HepG2 (cell line): ENCODE measurements around the gene TNK1. TPM values are rescaled to one million over a fixed set of nuclear protein-coding genes. Genes with fewer than 3 reads are reported as not detected.

Experiments
- ATAC-seq: fragments of 200-7000 bp; cut with Tn5 transposase; 3 replicates; pipeline ENCODE4 v1.9.1; 2020; ENCODE audit warnings: mild to moderate bottlenecking, moderate library complexity
- BruUV-seq: library from RNA; stranded (reverse); fragments of 400-500 nt; replicated peaks from 2 replicates; lab custom pipeline; 2021; lab: Mats Ljungman, UMichigan
- CTCF ChIA-PET: fragments of 300-600 bp; formaldehyde crosslinking; extraction: SDS; loops from one replicate; lab custom pipeline; 2021; ENCODE audit warnings: low total read pairs, inconsistent platforms, low intra/inter-chr PET ratio; lab: Yijun Ruan, JAX
- POLR2A ChIA-PET: fragments of 350-600 bp; sonication (Branson Sonifier 250); formaldehyde crosslinking; loops from one replicate; lab custom pipeline; 2020; ENCODE audit warnings: antibody characterized with exemption, inconsistent platforms; lab: Yijun Ruan, JAX
- DNase-seq: peaks from one replicate; pipeline ENCODE4 v3.0.0-alpha.2; 2015; ENCODE audit warnings: low spot score
- FAIRE-seq: peaks from 3 replicates; lab custom pipeline; 2011; peaks lifted over from hg19 to GRCh38; lab: Jason Lieb, UNC
- H2AFZ ChIP-seq: one replicate; pipeline ENCODE4 v1.6.1; 2011; ENCODE audit warnings: low read length, inconsistent platforms
- H3K27ac ChIP-seq: fragments of 300-600 bp; 3 replicates; pipeline ENCODE4 v1.8.0; 2011; ENCODE audit warnings: mixed run types, mild to moderate bottlenecking, mixed read lengths, low read length, inconsistent platforms; ENCODE audit not compliant: insufficient read depth; ENCODE audit errors: extremely low read length
- H3K27me3 ChIP-seq, 2 experiments: fragments of 200-600 bp in 1 of 2; 2 replicates in 1 of 2; 3 replicates in 1 of 2; pipeline versions ENCODE4 v1.6.0 to v1.8.0; 2011; ENCODE audit warnings: low read length in 2 of 2, mild to moderate bottlenecking in 2 of 2, moderate library complexity in 2 of 2, inconsistent platforms in 1 of 2; ENCODE audit not compliant: insufficient read depth in 2 of 2, control insufficient read depth in 1 of 2
- H3K36me3 ChIP-seq, 2 experiments: fragments of 200-600 bp in 1 of 2; replicated peaks in 1 of 2; 2 replicates in 1 of 2; 3 replicates in 1 of 2; pipeline versions ENCODE4 v1.5.1 to v1.8.0; 2011; ENCODE audit warnings: low read length in 2 of 2, inconsistent platforms in 1 of 2; ENCODE audit not compliant: insufficient read depth in 2 of 2, control insufficient read depth in 1 of 2
- H3K4me1 ChIP-seq: 2 replicates; pipeline ENCODE4 v1.5.1; 2012; ENCODE audit warnings: low read length, inconsistent platforms; ENCODE audit not compliant: insufficient read depth
- H3K4me2 ChIP-seq: 2 replicates; pipeline ENCODE4 v1.6.0; 2011; ENCODE audit warnings: low read depth, low read length, inconsistent platforms
- H3K4me3 ChIP-seq, 3 experiments: fragments of 200-600 bp in 1 of 3; sonication (generic), shearing (Covaris generic) in 1 of 3; replicated peaks in 1 of 3; 2 replicates each; pipeline ENCODE4 v1.5.1; 2011 to 2016; ENCODE audit warnings: low read length in 3 of 3, inconsistent platforms in 2 of 3, low read depth in 2 of 3, mild to moderate bottlenecking in 2 of 3, control low read depth in 1 of 3, mixed read lengths in 1 of 3; ENCODE audit not compliant: insufficient read depth in 1 of 3
- H3K79me2 ChIP-seq: one replicate; pipeline ENCODE4 v1.6.1; 2011; ENCODE audit warnings: low read length, inconsistent platforms; ENCODE audit not compliant: insufficient read depth
- H3K9ac ChIP-seq: 2 replicates; pipeline ENCODE4 v1.6.0; 2011; ENCODE audit warnings: mild to moderate bottlenecking, low read depth, low read length, inconsistent platforms; ENCODE audit not compliant: insufficient read depth
- H3K9me3 ChIP-seq: 2 replicates; pipeline ENCODE4 v1.5.1; 2012; ENCODE audit warnings: mild to moderate bottlenecking, low read length
- H4K20me1 ChIP-seq: 2 replicates; pipeline ENCODE4 v1.6.0; 2011; ENCODE audit warnings: inconsistent platforms, mild to moderate bottlenecking, low read length, moderate library complexity; ENCODE audit not compliant: insufficient read depth
- AHR ChIP-seq: IDR thresholded peaks from 2 replicates; pipeline ENCODE4 v1.6.1; 2018; ENCODE audit warnings: missing genetic modification reagents, missing compliant biosample characterization
- CC2D1A ChIP-seq: sonication (generic); formaldehyde crosslinking; IDR thresholded peaks from 2 replicates; pipeline ENCODE4 v1.8.1; 2023; ENCODE audit warnings: mild to moderate bottlenecking, missing genetic modification reagents
- CEBPZ ChIP-seq: IDR thresholded peaks from 2 replicates; pipeline ENCODE4 v1.6.1; 2012; ENCODE audit warnings: low read length, improper control_type of control experiment
- HDAC6 ChIP-seq: fragments of 200-600 bp; sonication (generic); IDR thresholded peaks from 2 replicates; pipeline ENCODE4 v1.7.0; 2017; ENCODE audit warnings: mild to moderate bottlenecking, antibody characterized with exemption, low read length, low read depth
- KDM3A ChIP-seq: IDR thresholded peaks from 2 replicates; pipeline ENCODE4 v1.6.1; 2018; ENCODE audit warnings: low read depth, missing compliant biosample characterization
- KLF16 ChIP-seq, 2 experiments: sonication (generic) in 1 of 2; formaldehyde crosslinking in 1 of 2; IDR thresholded peaks; 2 replicates each; pipeline versions ENCODE4 v1.6.1 to v1.8.0; 2016 to 2023; ENCODE audit warnings: missing genetic modification reagents in 2 of 2, missing compliant biosample characterization in 1 of 2
- TRAFD1 ChIP-seq: sonication (generic); formaldehyde crosslinking; IDR thresholded peaks from 2 replicates; pipeline ENCODE4 v1.5.1; 2020; ENCODE audit warnings: missing genetic modification reagents, mild to moderate bottlenecking, borderline replicate concordance
- ZBTB33 ChIP-seq: sonication (generic); formaldehyde crosslinking; IDR thresholded peaks from 2 replicates; pipeline ENCODE4 v1.4.0; 2020; ENCODE audit warnings: missing genetic modification reagents
- ZC3H13 ChIP-seq: sonication (generic); formaldehyde crosslinking; IDR thresholded peaks from 2 replicates; pipeline ENCODE4 v1.8.1; 2023; ENCODE audit warnings: mild to moderate bottlenecking, missing genetic modification reagents, moderate library complexity
- ZFAT ChIP-seq: sonication (generic); formaldehyde crosslinking; conservative IDR thresholded peaks from 2 replicates; pipeline ENCODE4 v1.8.1; 2023; ENCODE audit warnings: missing genetic modification reagents, inconsistent platforms
- ZNF280B ChIP-seq: sonication (generic); formaldehyde crosslinking; IDR thresholded peaks from 2 replicates; pipeline ENCODE4 v1.5.0; 2020; ENCODE audit warnings: missing genetic modification reagents, mild to moderate bottlenecking, borderline replicate concordance
- ZNF510 ChIP-seq: sonication (generic); formaldehyde crosslinking; IDR thresholded peaks from 2 replicates; pipeline ENCODE4 v1.4.0; 2020; ENCODE audit warnings: low read depth, mild to moderate bottlenecking, missing genetic modification reagents
- ZNF775 ChIP-seq: sonication (generic); formaldehyde crosslinking; IDR thresholded peaks from 2 replicates; pipeline ENCODE4 v1.4.0; 2020; ENCODE audit warnings: missing genetic modification reagents, mild to moderate bottlenecking, moderate library complexity, borderline replicate concordance
- WGBS: methylation state at CpG from one replicate; pipeline ENCODE4 v1.1.6; 2017; ENCODE audit warnings: low lambda C conversion rate; 5-methylcytosine and 5-hydroxymethylcytosine counted together
- in situ Hi-C: cut with HindIII; loops from 2 replicates; pipeline ENCODE4 v1.10.0; 2017; ENCODE audit warnings: low pct_unique_long_range_greater_than_20kb; ENCODE audit not compliant: extremely low pct_ligation_motif_present
- intact Hi-C: fragments of 100-400 bp; cut with micrococcal nuclease; formaldehyde crosslinking; loops from one replicate; pipeline ENCODE4 v1.10.0; 2022; ENCODE audit not compliant: unreplicated experiment
- polyA plus RNA-seq, 8 experiments: library from polyadenylated mRNA; depleted of rRNA in 3 of 8; stranded (reverse) in 7 of 8; unstranded in 1 of 8; fragments of >200 nt; fragmentation: Illumina TruSeq in 4 of 8; extraction: Trizol in 4 of 8; gene quantifications; 2 replicates each; pipeline versions ENCODE4 v1.2.1 to v1.2.3, GENCODE V29; 2011 to 2016; ENCODE audit warnings: low read depth in 4 of 8, missing spikeins in 1 of 8, mixed read lengths in 1 of 8; ENCODE audit not compliant: insufficient read depth in 1 of 8
- total RNA-seq, 5 experiments: library from RNA; depleted of rRNA; stranded (reverse); fragments of >200 nt; fragmentation: Illumina TruSeq; extraction: Trizol; gene quantifications; 2 replicates each; pipeline ENCODE4 v1.2.3, GENCODE V29; 2016; ENCODE audit warnings: low read depth in 1 of 5
- TF ChIP-seq, protein P1 (sequence below): sonication (generic); formaldehyde crosslinking; IDR thresholded peaks from 2 replicates; pipeline ENCODE4 v1.4.0; 2020; ENCODE audit warnings: missing genetic modification reagents

TNK1 gene
- total and polyA plus RNA-seq, 2 of the 13 experiments (the other 11 are each of a cell fraction or from before 2014, with no cell fraction given), result 2.0 to 3.5 TPM

GRCh38 chr17:7341842-7342241, 39.0 kb upstream of the TNK1 start (continued):
- TF ChIP-seq CEBPZ (no peak), ZNF280B (CRISPR knock-in tag) (no peak), TRAFD1 (no peak)

- Histone ChIP-seq H3K9me3 (no peaks in the 10 kb centered on the region), H4K20me1 (no peaks in the 10 kb centered on the region), H3K9ac (no peak overlapping the region), H3K36me3 (no peaks in the 10 kb centered on the region), H3K27me3 (peaks cover 3 to 26% of the 10 kb centered on the region in 2 experiments; a peak in 3 of 5 replicates), H3K79me2 (no peaks in the 10 kb centered on the region), H3K27ac (no peak overlapping the region), H3K4me1 (peaks cover 36% of the 10 kb centered on the region), H3K4me3 (no peak overlapping the region), H3K4me2 (no peak overlapping the region), H2AFZ (no peak overlapping the region)
- ATAC-seq (no peak), FAIRE-seq (no peak), DNase-seq (no peak)
- 61% methylated on average over 3 of the region's 15 CpGs for WGBS
- CTCF ChIA-PET, result interaction anchor here (1.8 to 5.9 kb wide), 2 partner anchors 19 to 62 kb away, joined by 6 to 41 read pairs; partner anchors contain the start of gene SLC2A4
- intact Hi-C loops, result no loop called here
- no TSS peak for BruUV-seq
- POLR2A ChIA-PET, result interaction anchor here (1.5 to 3.5 kb wide), 3 partner anchors 8 to 30 kb away, joined by 4 to 25 read pairs (median 16); partner anchors contain the start of genes ACAP1 and NEURL4
- in situ Hi-C loops, result no loop called here
- TF ChIP-seq HDAC6 (no peak), ZNF510 (CRISPR knock-in tag) (no peak), ZBTB33 (CRISPR knock-in tag) (no peak), KDM3A (no peak), CC2D1A (CRISPR knock-in tag) (no peak), KLF16 (CRISPR knock-in tag; IDR thresholded peaks at IDR 0.05) (no peak), ZFAT (CRISPR knock-in tag) (no peak), ZC3H13 (CRISPR knock-in tag) (no peak), ZNF775 (no peak), AHR (CRISPR knock-in tag) (no peak)
- TF ChIP-seq, protein P1, sequence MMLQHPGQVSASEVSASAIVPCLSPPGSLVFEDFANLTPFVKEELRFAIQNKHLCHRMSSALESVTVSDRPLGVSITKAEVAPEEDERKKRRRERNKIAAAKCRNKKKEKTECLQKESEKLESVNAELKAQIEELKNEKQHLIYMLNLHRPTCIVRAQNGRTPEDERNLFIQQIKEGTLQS (CRISPR knock-in tag), result no peak
Measured at GRCh38 chr17:7343250-7343649, 37.6 kb upstream of the TNK1 start.
